ENCODE results near the gene TSHZ1.

TSHZ1 gene

GRCh38 chr18:75229437-75229836, 18.8 kb downstream of the TSHZ1 start:
- no peak for TF ChIP-seq CEBPB (IDR thresholded peaks at IDR 0.05)
- no peak for TF ChIP-seq RAD21 (IDR thresholded peaks at IDR 0.05; ENCODE audit: low read depth)

GRCh38 chr18:75230163-75231052, 19.8 kb downstream of the TSHZ1 start:
- TF ChIP-seq, protein P1, sequence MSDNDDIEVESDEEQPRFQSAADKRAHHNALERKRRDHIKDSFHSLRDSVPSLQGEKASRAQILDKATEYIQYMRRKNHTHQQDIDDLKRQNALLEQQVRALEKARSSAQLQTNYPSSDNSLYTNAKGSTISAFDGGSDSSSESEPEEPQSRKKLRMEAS (IDR thresholded peaks at IDR 0.05), result no peak
- TF ChIP-seq TCF12 (IDR thresholded peaks at IDR 0.05; ENCODE audit: low read depth), result no peak
- no peak for TF ChIP-seq CREB1 (IDR thresholded peaks at IDR 0.05; ENCODE audit: low read depth)
- TF ChIP-seq REST (IDR thresholded peaks at IDR 0.05; ENCODE audit: low read depth), result no peak
- TF ChIP-seq, protein P2, sequence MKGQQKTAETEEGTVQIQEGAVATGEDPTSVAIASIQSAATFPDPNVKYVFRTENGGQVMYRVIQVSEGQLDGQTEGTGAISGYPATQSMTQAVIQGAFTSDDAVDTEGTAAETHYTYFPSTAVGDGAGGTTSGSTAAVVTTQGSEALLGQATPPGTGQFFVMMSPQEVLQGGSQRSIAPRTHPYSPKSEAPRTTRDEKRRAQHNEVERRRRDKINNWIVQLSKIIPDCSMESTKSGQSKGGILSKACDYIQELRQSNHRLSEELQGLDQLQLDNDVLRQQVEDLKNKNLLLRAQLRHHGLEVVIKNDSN (IDR thresholded peaks at IDR 0.05), result no peak
- no peak for TF ChIP-seq FOXM1 (IDR thresholded peaks at IDR 0.05; ENCODE audit: borderline replicate concordance, low read depth)
- no peak for TF ChIP-seq TAF1 (IDR thresholded peaks at IDR 0.05; ENCODE audit: low read depth)

- TF ChIP-seq, protein P1 (IDR thresholded peaks at IDR 0.05), result no peak
- TF ChIP-seq EGR1 (IDR thresholded peaks at IDR 0.05), result no peak
- TF ChIP-seq EP300 (IDR thresholded peaks at IDR 0.05; ENCODE audit: borderline replicate concordance), result no peak
- TF ChIP-seq NFIC (IDR thresholded peaks at IDR 0.05), result no peak
- TF ChIP-seq FOXM1 (IDR thresholded peaks at IDR 0.05; ENCODE audit: borderline replicate concordance, low read depth), result no peak
- TF ChIP-seq TEAD4 (IDR thresholded peaks at IDR 0.05), result no peak
- TF ChIP-seq REST (IDR thresholded peaks at IDR 0.05; ENCODE audit: low read depth), result no peak
- TF ChIP-seq CEBPB (IDR thresholded peaks at IDR 0.05), result no peak
- TF ChIP-seq, protein P2 (IDR thresholded peaks at IDR 0.05), result no peak
- TF ChIP-seq YY1 (IDR thresholded peaks at IDR 0.05; ENCODE audit: low read depth), result no peak
- TF ChIP-seq TAF1 (IDR thresholded peaks at IDR 0.05; ENCODE audit: low read depth), result no peak
- TF ChIP-seq RAD21 (IDR thresholded peaks at IDR 0.05; ENCODE audit: low read depth), result no peak
- TF ChIP-seq TCF12 (IDR thresholded peaks at IDR 0.05; ENCODE audit: low read depth), result no peak
- no peak for TF ChIP-seq CREB1 (IDR thresholded peaks at IDR 0.05; ENCODE audit: low read depth)
Observed at GRCh38 chr18:75231053-75231406, 20.4 kb downstream of the TSHZ1 start.

- no peak for TF ChIP-seq EP300 (IDR thresholded peaks at IDR 0.05; ENCODE audit: borderline replicate concordance)
- TF ChIP-seq, protein P1 (IDR thresholded peaks at IDR 0.05), result no peak
- no peak for TF ChIP-seq RAD21 (IDR thresholded peaks at IDR 0.05; ENCODE audit: low read depth)
- TF ChIP-seq TEAD4 (IDR thresholded peaks at IDR 0.05), result no peak
- TF ChIP-seq YY1 (IDR thresholded peaks at IDR 0.05; ENCODE audit: low read depth), result no peak
- TF ChIP-seq REST (IDR thresholded peaks at IDR 0.05; ENCODE audit: low read depth), result no peak
- no peak for TF ChIP-seq TAF1 (IDR thresholded peaks at IDR 0.05; ENCODE audit: low read depth)
- no peak for TF ChIP-seq NFIC (IDR thresholded peaks at IDR 0.05)
- no peak for TF ChIP-seq CEBPB (IDR thresholded peaks at IDR 0.05)
- TF ChIP-seq FOXM1 (IDR thresholded peaks at IDR 0.05; ENCODE audit: borderline replicate concordance, low read depth), result no peak
- TF ChIP-seq TCF12 (IDR thresholded peaks at IDR 0.05; ENCODE audit: low read depth), result no peak
- no peak for TF ChIP-seq ZBTB7A (IDR thresholded peaks at IDR 0.05; ENCODE audit: low read depth)
- TF ChIP-seq, protein P2 (IDR thresholded peaks at IDR 0.05), result no peak
- TF ChIP-seq EGR1 (IDR thresholded peaks at IDR 0.05), result no peak
- TF ChIP-seq CREB1 (IDR thresholded peaks at IDR 0.05; ENCODE audit: low read depth), result no peak
Observed at GRCh38 chr18:75234901-75235300, 24.3 kb downstream of the TSHZ1 start.
